GM18868 (cell line): Measurements from ENCODE around the gene PPP4R3A.

ENCODE experiments used
- ATAC-seq: cut with Tn5 transposase; IDR thresholded peaks from one replicate; pipeline ENCODE4 v1.9.1; 2021; ENCODE audit warnings: mild to moderate bottlenecking, moderate library complexity; ENCODE audit not compliant: unreplicated experiment

The PPP4R3A gene

GRCh38 chr14:91506226-91506625 is 3.9 kb downstream of the PPP4R3A start:
- no peak for ATAC-seq

GRCh38 chr14:91503000-91503504 is 7.1 kb downstream of the PPP4R3A start:
- no peak for ATAC-seq

GRCh38 chr14:91501951-91502930 is 7.9 kb downstream of the PPP4R3A start:
- ATAC-seq, result no peak

GRCh38 chr14:91501348-91501747 is 8.8 kb downstream of the PPP4R3A start:
- no peak for ATAC-seq

- no peak for ATAC-seq
Observed at GRCh38 chr14:91496790-91497189, 13.3 kb downstream of the PPP4R3A start.

- peak; percentile 44 for ATAC-seq
Observed at GRCh38 chr14:91494392-91495065, 15.6 kb downstream of the PPP4R3A start.

GRCh38 chr14:91493169-91493568 is 16.9 kb downstream of the PPP4R3A start:
- no peak for ATAC-seq

- ATAC-seq, result no peak
Observed at GRCh38 chr14:91484744-91485143, 25.4 kb downstream of the PPP4R3A start.

- ATAC-seq, result no peak
Observed at GRCh38 chr14:91484186-91484585, 25.9 kb downstream of the PPP4R3A start.

- ATAC-seq, result no peak
Observed at GRCh38 chr14:91482263-91483013, 27.7 kb downstream of the PPP4R3A start.

GRCh38 chr14:91477388-91477787 is 32.7 kb downstream of the PPP4R3A start:
- ATAC-seq, result no peak

GRCh38 chr14:91473046-91473445 is 37.1 kb downstream of the PPP4R3A start:
- ATAC-seq, result no peak

GRCh38 chr14:91470216-91470615 is 39.9 kb downstream of the PPP4R3A start:
- ATAC-seq, result no peak

GRCh38 chr14:91466192-91466591 is 43.9 kb downstream of the PPP4R3A start:
- no peak for ATAC-seq

- ATAC-seq, result no peak
Observed at GRCh38 chr14:91464615-91465205, 45.4 kb downstream of the PPP4R3A start.

- ATAC-seq, result no peak
Observed at GRCh38 chr14:91458612-91459011, 51.5 kb downstream of the PPP4R3A start.

- ATAC-seq, result no peak
Observed at GRCh38 chr14:91456283-91456682, 53.8 kb downstream of the PPP4R3A start.

GRCh38 chr14:91454580-91454979 is 55.5 kb downstream of the PPP4R3A start:
- ATAC-seq, result no peak

- ATAC-seq, result no peak
Observed at GRCh38 chr14:91454155-91454554, 56.0 kb downstream of the PPP4R3A start.

GRCh38 chr14:91453744-91454143 is 56.4 kb downstream of the PPP4R3A start:
- ATAC-seq, result no peak
